GM12864 (cell line): ENCODE data around the gene ARHGEF11.

Experiments
- DNase-seq: peaks from one replicate; pipeline ENCODE4 v3.0.0-alpha.2; 2011; ENCODE audit warnings: low read depth
- H3K4me3 ChIP-seq: 2 replicates; pipeline ENCODE4 v1.5.1; 2011; ENCODE audit warnings: mild to moderate bottlenecking, low read depth, low read length, control low read depth
- TF ChIP-seq, protein P1 (sequence below): IDR thresholded peaks from 2 replicates; pipeline ENCODE4 v1.5.1; 2011; ENCODE audit warnings: low read depth, mild to moderate bottlenecking, moderate library complexity, low read length, control low read depth, inconsistent platforms; ENCODE audit errors: missing control alignments

ARHGEF11 gene

DNA sequence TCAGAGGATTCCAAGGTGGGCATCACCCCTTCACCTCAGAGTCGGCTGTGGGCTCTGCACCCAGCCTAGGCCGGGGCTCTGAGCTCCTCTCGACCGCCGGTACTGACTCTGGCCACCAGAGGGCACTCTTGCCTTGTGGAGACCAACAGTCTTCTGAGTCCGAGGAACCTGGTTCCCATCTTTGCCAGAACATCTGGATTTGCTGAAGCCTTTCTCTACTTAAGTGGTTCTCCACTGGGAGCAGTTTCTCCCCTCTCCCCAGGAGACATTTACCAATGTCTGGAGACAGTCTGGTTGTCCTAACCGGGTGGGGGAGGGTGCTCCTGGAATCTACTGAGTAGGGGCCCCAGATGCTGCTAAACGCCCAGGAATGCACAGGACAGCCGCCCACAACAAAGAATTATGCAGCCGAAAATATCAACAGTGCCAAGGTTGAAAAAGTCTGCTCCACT lies 44.7 kb upstream of the ARHGEF11 start:
- TF ChIP-seq, protein P1, sequence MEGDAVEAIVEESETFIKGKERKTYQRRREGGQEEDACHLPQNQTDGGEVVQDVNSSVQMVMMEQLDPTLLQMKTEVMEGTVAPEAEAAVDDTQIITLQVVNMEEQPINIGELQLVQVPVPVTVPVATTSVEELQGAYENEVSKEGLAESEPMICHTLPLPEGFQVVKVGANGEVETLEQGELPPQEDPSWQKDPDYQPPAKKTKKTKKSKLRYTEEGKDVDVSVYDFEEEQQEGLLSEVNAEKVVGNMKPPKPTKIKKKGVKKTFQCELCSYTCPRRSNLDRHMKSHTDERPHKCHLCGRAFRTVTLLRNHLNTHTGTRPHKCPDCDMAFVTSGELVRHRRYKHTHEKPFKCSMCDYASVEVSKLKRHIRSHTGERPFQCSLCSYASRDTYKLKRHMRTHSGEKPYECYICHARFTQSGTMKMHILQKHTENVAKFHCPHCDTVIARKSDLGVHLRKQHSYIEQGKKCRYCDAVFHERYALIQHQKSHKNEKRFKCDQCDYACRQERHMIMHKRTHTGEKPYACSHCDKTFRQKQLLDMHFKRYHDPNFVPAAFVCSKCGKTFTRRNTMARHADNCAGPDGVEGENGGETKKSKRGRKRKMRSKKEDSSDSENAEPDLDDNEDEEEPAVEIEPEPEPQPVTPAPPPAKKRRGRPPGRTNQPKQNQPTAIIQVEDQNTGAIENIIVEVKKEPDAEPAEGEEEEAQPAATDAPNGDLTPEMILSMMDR = peak; percentile 93
- H3K4me3 ChIP-seq = no peak overlapping the region
- no peak for DNase-seq

DNA sequence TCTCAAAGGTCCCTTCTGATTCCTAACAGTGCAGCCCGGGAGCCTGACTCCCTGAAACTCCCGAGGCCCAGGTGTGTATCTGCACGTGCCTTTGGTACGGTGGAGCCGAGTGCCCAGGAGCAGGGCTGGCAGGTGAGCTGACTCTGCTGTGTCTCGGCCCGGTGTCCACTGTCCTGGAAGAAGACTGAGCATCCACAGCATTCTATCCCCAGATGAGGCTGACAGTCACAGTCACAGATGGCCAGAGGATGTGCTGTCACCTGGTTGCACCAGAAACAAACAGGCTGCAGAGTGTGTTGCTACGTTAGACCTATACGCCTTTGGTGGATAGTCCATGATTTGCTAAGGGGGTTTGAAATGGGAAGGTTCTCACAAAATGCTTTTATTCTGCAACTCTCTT lies 44.2 kb upstream of the ARHGEF11 start:
- DNase-seq = no peak
- TF ChIP-seq, protein P1 = no peak
- H3K4me3 ChIP-seq = no peak overlapping the region

DNA sequence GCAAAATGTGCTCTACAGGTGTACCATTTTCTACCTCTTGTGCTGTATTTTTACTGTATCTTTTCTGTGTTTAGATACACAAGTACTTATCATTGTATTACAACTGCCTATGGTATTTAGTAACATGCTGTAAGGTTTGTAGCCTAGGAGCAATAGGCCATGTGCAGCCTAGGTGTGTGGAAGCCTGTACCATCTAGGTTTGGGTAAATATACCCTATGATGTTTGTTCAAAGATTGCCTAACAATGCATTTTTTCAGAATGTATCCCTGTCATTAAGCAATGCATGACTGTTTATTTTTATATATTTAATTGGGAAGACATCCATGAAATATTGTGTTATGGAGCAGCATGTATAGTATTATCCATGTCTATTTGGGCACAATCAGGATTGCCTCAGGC lies 43.1 kb upstream of the ARHGEF11 start:
- no peak for DNase-seq
- no peak overlapping the region for H3K4me3 ChIP-seq
- TF ChIP-seq, protein P1 = no peak

DNA sequence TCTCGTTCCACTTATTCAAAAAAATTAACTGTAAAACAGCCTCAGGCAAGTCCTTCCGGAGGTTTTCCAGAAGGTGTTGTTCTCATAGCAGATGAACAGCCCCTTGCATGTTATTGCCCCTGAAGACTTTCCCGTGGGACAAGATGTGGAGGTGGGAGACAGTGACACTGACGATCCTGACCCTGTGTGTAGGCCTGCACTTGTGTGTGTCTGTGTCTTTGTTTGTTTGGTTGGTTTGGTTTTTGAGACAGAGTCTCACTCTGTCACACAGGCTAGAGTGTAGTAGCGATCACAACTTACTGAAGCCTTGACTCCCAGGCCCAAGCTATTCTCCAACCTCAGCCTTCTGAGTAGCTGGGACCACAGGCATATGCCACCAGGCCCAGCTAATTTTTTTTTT lies 41.5 kb upstream of the ARHGEF11 start:
- TF ChIP-seq, protein P1 = no peak
- H3K4me3 ChIP-seq = no peak overlapping the region
- no peak for DNase-seq

DNA sequence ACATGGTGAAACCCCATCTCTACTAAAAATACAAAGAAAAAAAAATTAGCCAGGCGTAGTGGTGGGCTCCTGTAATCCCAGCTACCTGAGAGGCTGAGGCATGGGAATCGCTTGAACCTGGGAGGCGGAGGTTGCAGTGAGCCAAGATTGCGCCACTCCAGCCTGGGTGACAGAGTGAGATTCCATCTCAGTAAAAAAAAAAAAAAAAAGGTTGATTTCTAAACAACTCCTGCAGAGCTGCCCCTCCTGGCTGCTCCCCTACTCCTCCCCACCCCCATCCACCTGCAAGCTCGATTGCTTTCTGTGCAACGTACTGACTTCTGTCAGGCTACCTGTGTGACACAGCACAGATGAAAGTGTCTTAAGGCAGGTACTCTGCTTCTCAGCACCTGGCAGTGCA lies 40.8 kb upstream of the ARHGEF11 start:
- no peak overlapping the region for H3K4me3 ChIP-seq
- TF ChIP-seq, protein P1 = no peak
- DNase-seq = no peak

DNA sequence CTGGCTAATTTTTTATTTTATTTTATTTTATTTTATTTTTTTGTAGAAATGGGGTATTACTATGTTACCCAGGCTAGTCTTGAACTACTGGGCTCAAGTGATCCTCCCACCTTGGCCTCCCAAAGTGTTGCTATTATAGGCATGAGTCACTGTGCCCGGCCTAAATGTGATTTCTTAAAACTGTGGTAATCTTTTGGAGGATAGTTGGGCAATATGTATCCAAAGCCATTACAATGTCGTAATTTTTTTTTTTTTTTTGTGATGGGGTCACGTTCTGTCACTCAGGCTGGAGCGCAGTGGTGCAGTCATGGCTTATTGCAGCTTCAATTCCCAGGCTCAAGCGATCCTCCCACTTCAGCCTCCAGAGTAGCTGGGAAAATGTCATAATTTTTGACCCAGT lies 39.9 kb upstream of the ARHGEF11 start:
- no peak overlapping the region for H3K4me3 ChIP-seq
- DNase-seq = no peak
- TF ChIP-seq, protein P1 = no peak

DNA sequence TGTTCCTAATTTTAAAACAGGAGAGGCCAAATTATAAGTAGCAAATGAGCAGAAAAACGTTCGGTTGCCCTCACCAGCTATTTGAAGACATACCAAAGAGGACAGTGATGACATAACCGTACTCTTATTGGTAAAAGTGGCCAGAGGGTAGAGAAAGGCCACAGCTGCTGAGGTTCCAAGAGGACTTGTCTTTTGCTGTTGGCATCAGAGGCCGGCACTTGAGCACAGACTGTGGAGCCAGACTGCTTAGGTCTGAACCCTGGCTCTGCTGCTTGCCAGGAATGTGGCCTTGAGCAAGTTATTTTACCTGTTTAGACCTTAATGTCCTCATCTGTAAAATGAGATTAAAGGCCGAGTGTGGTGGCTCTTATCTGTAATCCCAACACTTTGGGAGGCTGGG lies 39.2 kb upstream of the ARHGEF11 start:
- TF ChIP-seq, protein P1 = no peak
- DNase-seq = no peak
- no peak overlapping the region for H3K4me3 ChIP-seq
